ENCODE results near the gene GPATCH2.

DNA sequence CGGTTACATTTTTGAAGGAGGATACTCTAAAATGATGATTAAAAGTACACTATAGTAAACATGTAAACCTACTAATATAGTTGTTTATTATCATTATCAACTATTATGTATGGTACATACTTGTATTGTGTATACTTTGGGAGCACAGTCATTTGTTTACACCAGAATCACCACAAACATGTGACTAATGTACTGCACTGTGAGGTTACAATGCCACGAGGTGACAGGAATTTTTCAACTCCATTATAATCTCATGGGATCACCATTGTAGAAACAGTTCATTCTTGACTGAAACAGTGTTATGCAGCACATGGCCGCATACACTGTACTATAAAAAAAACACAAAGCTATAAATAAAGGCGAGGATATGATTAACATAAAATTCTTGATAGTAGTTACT, 44.3 kb downstream of the GPATCH2 start:
- TF ChIP-seq, protein P1, sequence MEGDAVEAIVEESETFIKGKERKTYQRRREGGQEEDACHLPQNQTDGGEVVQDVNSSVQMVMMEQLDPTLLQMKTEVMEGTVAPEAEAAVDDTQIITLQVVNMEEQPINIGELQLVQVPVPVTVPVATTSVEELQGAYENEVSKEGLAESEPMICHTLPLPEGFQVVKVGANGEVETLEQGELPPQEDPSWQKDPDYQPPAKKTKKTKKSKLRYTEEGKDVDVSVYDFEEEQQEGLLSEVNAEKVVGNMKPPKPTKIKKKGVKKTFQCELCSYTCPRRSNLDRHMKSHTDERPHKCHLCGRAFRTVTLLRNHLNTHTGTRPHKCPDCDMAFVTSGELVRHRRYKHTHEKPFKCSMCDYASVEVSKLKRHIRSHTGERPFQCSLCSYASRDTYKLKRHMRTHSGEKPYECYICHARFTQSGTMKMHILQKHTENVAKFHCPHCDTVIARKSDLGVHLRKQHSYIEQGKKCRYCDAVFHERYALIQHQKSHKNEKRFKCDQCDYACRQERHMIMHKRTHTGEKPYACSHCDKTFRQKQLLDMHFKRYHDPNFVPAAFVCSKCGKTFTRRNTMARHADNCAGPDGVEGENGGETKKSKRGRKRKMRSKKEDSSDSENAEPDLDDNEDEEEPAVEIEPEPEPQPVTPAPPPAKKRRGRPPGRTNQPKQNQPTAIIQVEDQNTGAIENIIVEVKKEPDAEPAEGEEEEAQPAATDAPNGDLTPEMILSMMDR (IDR thresholded peaks at IDR 0.05) = no peak
- TF ChIP-seq EZH2 (IDR thresholded peaks at IDR 0.05; ENCODE audit: borderline replicate concordance, insufficient read depth, low read depth, low read length, poor library complexity, severe bottlenecking) = no peak
